HG02610 (cell line): Measurements from ENCODE around the gene PCDHB10.

ENCODE experiments used
- ATAC-seq: cut with Tn5 transposase; IDR thresholded peaks from one replicate; pipeline ENCODE4 v1.9.1; 2021; ENCODE audit warnings: mild to moderate bottlenecking, moderate library complexity; ENCODE audit not compliant: unreplicated experiment

The PCDHB10 gene

GRCh38 chr5:141236516-141237313 is 44.6 kb downstream of the PCDHB10 start:
- no peak for ATAC-seq

GRCh38 chr5:141241496-141241895 is 49.3 kb downstream of the PCDHB10 start:
- ATAC-seq = no peak
